ENCODE measurements around the gene PRKCE.

Gene PRKCE

DNA sequence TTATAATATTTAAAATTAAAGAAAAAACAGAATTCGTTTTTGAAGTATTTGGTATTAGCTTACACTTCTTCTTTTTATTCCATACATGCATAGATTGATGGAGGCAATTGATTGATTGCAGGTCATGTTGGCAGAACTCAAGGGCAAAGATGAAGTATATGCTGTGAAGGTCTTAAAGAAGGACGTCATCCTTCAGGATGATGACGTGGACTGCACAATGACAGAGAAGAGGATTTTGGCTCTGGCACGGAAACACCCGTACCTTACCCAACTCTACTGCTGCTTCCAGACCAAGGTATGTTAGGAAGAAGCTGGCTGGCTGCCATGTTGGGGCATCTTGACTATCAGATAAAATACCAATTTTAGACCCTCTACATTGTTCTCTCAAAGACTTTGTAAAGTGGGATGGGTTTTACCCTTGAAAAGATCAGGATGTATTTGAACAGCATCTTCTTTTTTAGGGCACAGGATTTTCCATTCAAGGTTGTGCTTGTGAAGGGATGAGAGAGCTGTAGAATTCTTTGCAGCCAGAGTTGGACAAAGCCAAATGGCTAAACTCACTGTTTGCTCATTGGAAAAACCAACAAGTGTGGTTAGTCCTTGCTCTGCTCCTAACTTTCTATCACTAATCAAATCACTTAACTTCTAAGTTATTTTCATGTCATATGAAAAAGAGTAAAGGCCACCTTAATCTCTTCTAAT, 358.9 kb downstream of the PRKCE start:
- no peak for DNase-seq
- peaks cover 6% of the 10 kb centered on the region for H3K4me1 ChIP-seq
- TF ChIP-seq, protein P1, sequence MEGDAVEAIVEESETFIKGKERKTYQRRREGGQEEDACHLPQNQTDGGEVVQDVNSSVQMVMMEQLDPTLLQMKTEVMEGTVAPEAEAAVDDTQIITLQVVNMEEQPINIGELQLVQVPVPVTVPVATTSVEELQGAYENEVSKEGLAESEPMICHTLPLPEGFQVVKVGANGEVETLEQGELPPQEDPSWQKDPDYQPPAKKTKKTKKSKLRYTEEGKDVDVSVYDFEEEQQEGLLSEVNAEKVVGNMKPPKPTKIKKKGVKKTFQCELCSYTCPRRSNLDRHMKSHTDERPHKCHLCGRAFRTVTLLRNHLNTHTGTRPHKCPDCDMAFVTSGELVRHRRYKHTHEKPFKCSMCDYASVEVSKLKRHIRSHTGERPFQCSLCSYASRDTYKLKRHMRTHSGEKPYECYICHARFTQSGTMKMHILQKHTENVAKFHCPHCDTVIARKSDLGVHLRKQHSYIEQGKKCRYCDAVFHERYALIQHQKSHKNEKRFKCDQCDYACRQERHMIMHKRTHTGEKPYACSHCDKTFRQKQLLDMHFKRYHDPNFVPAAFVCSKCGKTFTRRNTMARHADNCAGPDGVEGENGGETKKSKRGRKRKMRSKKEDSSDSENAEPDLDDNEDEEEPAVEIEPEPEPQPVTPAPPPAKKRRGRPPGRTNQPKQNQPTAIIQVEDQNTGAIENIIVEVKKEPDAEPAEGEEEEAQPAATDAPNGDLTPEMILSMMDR (IDR thresholded peaks at IDR 0.05; ENCODE audit: low read depth, low read length) = no peak
- no peaks in the 10 kb centered on the region for H3K27me3 ChIP-seq
- no peaks in the 10 kb centered on the region for H3K9me3 ChIP-seq
- H3K4me3 ChIP-seq (ENCODE audit: low read depth, low read length) = no peak overlapping the region
- H3K36me3 ChIP-seq = peaks cover 69% of the 10 kb centered on the region

- DNase-seq = no peak
- Histone ChIP-seq H3K9me3 (no peaks in the 10 kb centered on the region), H3K4me3 (ENCODE audit: low read depth, low read length) (no peak overlapping the region), H3K36me3 (peaks cover 69% of the 10 kb centered on the region), H3K4me1 (peaks cover 10% of the 10 kb centered on the region), H3K27me3 (no peaks in the 10 kb centered on the region)
- TF ChIP-seq, protein P1 (IDR thresholded peaks at IDR 0.05; ENCODE audit: low read depth, low read length) = peak; percentile 64
Measured at GRCh38 chr2:46010925-46011490, 359.5 kb downstream of the PRKCE start.

- Histone ChIP-seq H3K9me3 (no peaks in the 10 kb centered on the region), H3K4me3 (ENCODE audit: low read depth, low read length) (no peak overlapping the region), H3K4me1 (peaks cover 10% of the 10 kb centered on the region), H3K36me3 (peaks cover 63% of the 10 kb centered on the region), H3K27me3 (no peaks in the 10 kb centered on the region)
- TF ChIP-seq, protein P1 (IDR thresholded peaks at IDR 0.05; ENCODE audit: low read depth, low read length) = no peak
- no peak for DNase-seq
Measured at GRCh38 chr2:46012618-46013240, 361.3 kb downstream of the PRKCE start.

GRCh38 chr2:46013726-46014125, 362.3 kb downstream of the PRKCE start:
- no peak for DNase-seq
- Histone ChIP-seq H3K27me3 (no peaks in the 10 kb centered on the region), H3K4me3 (ENCODE audit: low read depth, low read length) (no peak overlapping the region), H3K36me3 (peaks cover 57% of the 10 kb centered on the region), H3K9me3 (no peaks in the 10 kb centered on the region), H3K4me1 (peaks cover 10% of the 10 kb centered on the region)
- TF ChIP-seq, protein P1 (IDR thresholded peaks at IDR 0.05; ENCODE audit: low read depth, low read length) = no peak

- no peaks in the 10 kb centered on the region for H3K9me3 ChIP-seq
- H3K36me3 ChIP-seq = peaks cover 49% of the 10 kb centered on the region
- no peak for DNase-seq
Measured at GRCh38 chr2:46014911-46015654, 363.6 kb downstream of the PRKCE start.

More at GRCh38 chr2:46014911-46015654, 363.6 kb downstream of the PRKCE start:
- Histone ChIP-seq H3K4me1 (peaks cover 10% of the 10 kb centered on the region), H3K4me3 (ENCODE audit: low read depth, low read length) (no peak overlapping the region), H3K27me3 (no peaks in the 10 kb centered on the region)
- TF ChIP-seq, protein P1 (IDR thresholded peaks at IDR 0.05; ENCODE audit: low read depth, low read length) = no peak

Measured in BE2C (cell line).